HEK293T (cell line): ENCODE measurements around the gene EFR3B.

Source experiments
- ARNT ChIP-seq: fragments of 450-650 bp; IDR thresholded peaks from 2 replicates; pipeline ENCODE4 v1.6.1; 2017; ENCODE audit warnings: mild to moderate bottlenecking
- FOXA1 ChIP-seq: fragments of 450-650 bp; IDR thresholded peaks from 2 replicates; pipeline ENCODE4 v1.6.1; 2016; ENCODE audit warnings: mild to moderate bottlenecking
- FOXK2 ChIP-seq: fragments of 450-650 bp; IDR thresholded peaks from 2 replicates; pipeline ENCODE4 v1.6.1; 2016; ENCODE audit warnings: mild to moderate bottlenecking

GRCh38 chr2:25160376-25160775 is 118.5 kb downstream of the EFR3B start:
- TF ChIP-seq ARNT: no peak
- TF ChIP-seq FOXA1: no peak
- no peak for TF ChIP-seq FOXK2
